ENCODE results near the gene SPEN.

SPEN gene

DNA sequence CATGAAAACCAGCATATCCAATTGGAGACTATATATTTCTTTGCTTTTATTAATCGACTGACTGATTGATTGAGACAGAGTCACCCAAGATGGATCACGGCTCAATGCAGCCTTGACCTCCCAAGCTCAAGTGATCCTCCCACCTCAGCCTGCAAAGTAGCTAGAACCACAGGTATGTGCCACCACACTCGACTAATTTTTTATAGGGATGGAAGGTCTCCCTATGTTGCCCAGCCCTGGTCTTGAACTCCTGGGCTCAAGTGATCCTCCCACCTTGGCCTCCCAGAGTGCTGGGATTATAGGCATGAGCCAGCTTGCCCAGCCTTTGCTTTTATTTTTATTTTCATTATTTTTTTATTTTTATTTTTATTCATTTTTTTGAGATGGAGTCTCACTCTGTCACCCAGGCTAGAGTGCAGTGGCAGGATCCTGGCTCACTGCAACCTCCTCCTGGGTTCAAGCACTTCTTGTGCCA, 5.4 kb downstream of the SPEN start:
- no peak for TF ChIP-seq EZH2phosphoT487 (IDR thresholded peaks at IDR 0.05; ENCODE audit: borderline replicate concordance)
- Histone ChIP-seq H3K27me3 (ENCODE audit: insufficient read depth, low read length, poor library complexity, severe bottlenecking) (no peaks in the 10 kb centered on the region), H3K36me3 (ENCODE audit: insufficient read depth, low read length) (no peaks in the 10 kb centered on the region), H4K20me1 (ENCODE audit: insufficient read depth, low read length, poor library complexity, severe bottlenecking) (peaks cover 61% of the 10 kb centered on the region), H3K9me3 (ENCODE audit: insufficient read depth, low read depth, low read length) (no peaks in the 10 kb centered on the region), H3K9me2 (replicated peaks; ENCODE audit: low read depth, low read length) (no peaks in the 10 kb centered on the region), H2AFZ (ENCODE audit: low read length) (no peak overlapping the region), H3K79me2 (ENCODE audit: insufficient read depth, low read length) (peaks cover 100% of the 10 kb centered on the region), H3K4me1 (ENCODE audit: insufficient read depth, low read length, poor library complexity, severe bottlenecking) (peaks cover 24% of the 10 kb centered on the region), H3K4me2 (ENCODE audit: low read depth, low read length, poor library complexity, severe bottlenecking) (peak overlapping the region; percentile 97), H3K4me3 (ENCODE audit: low read length, poor library complexity, severe bottlenecking) (peak overlapping the region; percentile 29), H3F3A (ENCODE audit: low read depth) (0 out of 2 replicates have a peak, but pooled peaks cover 2% of the 10 kb centered on the region), H3K9ac (ENCODE audit: low read depth, low read length, poor library complexity, severe bottlenecking) (no peak overlapping the region)

GRCh38 chr1:15856888-15857287, 9.4 kb downstream of the SPEN start:
- peaks cover 100% of the 10 kb centered on the region for H3K79me2 ChIP-seq (ENCODE audit: insufficient read depth, low read length)
- no peak overlapping the region for H3K9ac ChIP-seq (ENCODE audit: low read depth, low read length, poor library complexity, severe bottlenecking)
- no peak overlapping the region for H2AFZ ChIP-seq (ENCODE audit: low read length)
- H4K20me1 ChIP-seq (ENCODE audit: insufficient read depth, low read length, poor library complexity, severe bottlenecking), result peaks cover 64% of the 10 kb centered on the region
- H3K9me3 ChIP-seq (ENCODE audit: insufficient read depth, low read depth, low read length), result no peaks in the 10 kb centered on the region
- no peaks in the 10 kb centered on the region for H3K27me3 ChIP-seq (ENCODE audit: insufficient read depth, low read length, poor library complexity, severe bottlenecking)
- H3K4me2 ChIP-seq (ENCODE audit: low read depth, low read length, poor library complexity, severe bottlenecking), result no peak overlapping the region
- no peaks in the 10 kb centered on the region for H3K36me3 ChIP-seq (ENCODE audit: insufficient read depth, low read length)
- no peak for TF ChIP-seq EZH2phosphoT487 (IDR thresholded peaks at IDR 0.05; ENCODE audit: borderline replicate concordance)
- TF ChIP-seq CTCF (conservative IDR thresholded peaks at IDR 0.05; ENCODE audit: low read length), result no peak
- H3K4me1 ChIP-seq (ENCODE audit: insufficient read depth, low read length, poor library complexity, severe bottlenecking), result peaks cover 8% of the 10 kb centered on the region
- 0 out of 2 replicates have a peak, but pooled peaks cover 2% of the 10 kb centered on the region for H3F3A ChIP-seq (ENCODE audit: low read depth)
- H3K9me2 ChIP-seq (replicated peaks; ENCODE audit: low read depth, low read length), result no peaks in the 10 kb centered on the region
- no peak overlapping the region for H3K4me3 ChIP-seq (ENCODE audit: low read length, poor library complexity, severe bottlenecking)

DNA sequence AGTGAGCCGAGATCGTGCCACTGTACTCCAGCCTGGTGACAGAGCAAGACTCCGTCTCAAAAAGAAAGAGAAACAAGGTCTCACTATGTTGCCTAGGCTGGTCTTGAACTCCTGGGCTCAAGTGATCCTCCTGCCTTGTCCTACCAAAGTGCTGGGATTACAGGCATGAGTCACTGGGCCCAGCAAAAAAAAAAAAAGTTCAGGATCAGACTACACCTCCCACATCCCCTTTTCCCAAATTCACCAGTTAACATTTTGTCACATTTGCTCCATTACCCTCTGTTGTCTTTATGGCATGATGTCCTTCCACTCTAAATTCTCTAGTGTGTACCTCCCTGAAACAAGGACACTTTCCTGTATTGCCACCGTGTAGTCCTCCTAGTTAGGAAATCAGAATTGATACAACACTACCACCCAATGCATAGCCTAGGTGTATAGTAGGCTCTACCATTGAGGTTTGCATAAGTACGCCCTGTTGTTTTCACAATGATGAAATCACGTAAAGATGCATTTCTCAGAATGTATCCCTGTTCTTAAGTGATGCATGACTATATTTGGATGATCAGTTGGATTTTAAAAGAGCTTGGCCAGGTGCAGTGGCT, 10.7 kb downstream of the SPEN start:
- H4K20me1 ChIP-seq (ENCODE audit: insufficient read depth, low read length, poor library complexity, severe bottlenecking), result peaks cover 64% of the 10 kb centered on the region
- 0 out of 2 replicates have a peak, but pooled peaks cover 2% of the 10 kb centered on the region for H3F3A ChIP-seq (ENCODE audit: low read depth)
- no peak overlapping the region for H2AFZ ChIP-seq (ENCODE audit: low read length)
- no peak overlapping the region for H3K4me2 ChIP-seq (ENCODE audit: low read depth, low read length, poor library complexity, severe bottlenecking)
- no peaks in the 10 kb centered on the region for H3K9me3 ChIP-seq (ENCODE audit: insufficient read depth, low read depth, low read length)
- no peaks in the 10 kb centered on the region for H3K27me3 ChIP-seq (ENCODE audit: insufficient read depth, low read length, poor library complexity, severe bottlenecking)
- no peak overlapping the region for H3K9ac ChIP-seq (ENCODE audit: low read depth, low read length, poor library complexity, severe bottlenecking)
- H3K9me2 ChIP-seq (replicated peaks; ENCODE audit: low read depth, low read length), result no peaks in the 10 kb centered on the region
- H3K4me1 ChIP-seq (ENCODE audit: insufficient read depth, low read length, poor library complexity, severe bottlenecking), result no peaks in the 10 kb centered on the region
- peaks cover 100% of the 10 kb centered on the region for H3K79me2 ChIP-seq (ENCODE audit: insufficient read depth, low read length)
- H3K36me3 ChIP-seq (ENCODE audit: insufficient read depth, low read length), result no peaks in the 10 kb centered on the region
- TF ChIP-seq CTCF (conservative IDR thresholded peaks at IDR 0.05; ENCODE audit: low read length), result no peak
- H3K4me3 ChIP-seq (ENCODE audit: low read length, poor library complexity, severe bottlenecking), result no peak overlapping the region
